ENCODE data around the gene TCAF1.
"Not testable (repeated sequence)": the region's sequence is repeated elsewhere in the genome, so short reads cannot be mapped to it uniquely, and the experiment has no call there.

TCAF1 gene

DNA sequence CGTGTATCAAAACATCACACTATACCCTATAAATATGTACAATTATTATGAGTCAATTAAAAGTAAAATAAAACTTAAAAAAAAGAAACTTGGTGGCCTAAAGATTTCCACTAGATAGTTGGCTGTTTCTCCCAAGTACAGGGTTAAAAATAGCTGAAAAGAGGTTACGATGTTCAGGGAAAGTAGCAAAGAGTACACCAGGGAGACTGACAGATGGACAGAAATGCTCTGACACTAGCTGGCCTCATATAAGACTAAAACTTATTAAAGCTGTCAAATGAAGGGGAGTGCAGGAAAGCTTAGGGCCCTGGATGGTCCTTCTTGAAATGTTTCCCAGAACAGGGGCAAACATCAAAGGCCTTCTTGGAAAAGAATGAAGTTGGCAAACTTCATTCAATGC, 51.3 kb downstream of the TCAF1 start:
- no peak for DNase-seq (ENCODE audit: low spot score)

DNA sequence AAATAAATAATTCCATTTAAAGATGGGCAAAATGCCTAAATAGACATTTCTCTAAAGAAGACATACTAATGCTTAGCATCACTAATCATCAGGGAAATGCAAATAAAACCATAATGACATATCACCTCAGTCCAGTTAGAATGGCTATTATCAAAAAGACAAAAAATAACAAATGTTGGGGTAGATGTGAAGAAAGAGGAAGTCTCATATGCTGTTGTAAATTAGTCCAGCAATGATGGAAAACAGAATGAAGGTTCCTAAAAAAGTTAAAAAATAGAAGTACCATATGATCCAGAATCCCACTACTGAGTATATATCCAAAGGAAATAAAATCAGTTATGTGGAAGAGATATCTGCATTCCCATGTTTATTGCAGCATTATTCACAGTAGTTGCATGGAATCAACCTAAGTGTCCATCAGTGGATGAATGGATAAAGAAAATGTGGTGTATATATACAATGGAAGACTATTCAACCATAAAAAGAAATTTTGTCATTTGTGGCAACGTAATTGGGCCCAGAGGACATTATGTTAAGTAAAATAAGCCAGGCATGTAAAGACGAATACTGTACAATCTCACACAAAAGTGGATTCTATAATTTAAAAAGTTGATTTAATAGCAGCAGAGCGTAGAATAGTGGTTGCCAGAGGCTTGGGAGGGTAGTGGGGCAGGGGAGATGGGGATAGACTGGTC, 52.0 kb downstream of the TCAF1 start:
- DNase-seq (ENCODE audit: low spot score): no peak

DNA sequence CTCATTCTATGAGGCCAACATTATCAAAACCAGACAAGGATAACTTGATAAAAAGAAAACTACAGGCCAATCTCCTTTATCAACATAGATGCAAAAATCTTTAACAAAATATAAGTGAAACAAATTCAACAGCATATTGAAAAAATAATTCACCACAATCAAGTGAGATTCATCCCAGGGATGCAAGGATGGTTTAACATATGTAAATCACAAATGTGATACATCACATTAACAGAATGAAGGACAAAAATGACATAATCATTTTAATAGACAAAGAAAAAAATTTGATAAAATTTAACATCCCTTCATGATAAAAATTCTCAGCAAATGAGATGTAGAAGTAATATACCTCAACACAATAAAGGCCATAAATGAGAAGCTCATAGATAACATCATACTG, 53.8 kb downstream of the TCAF1 start:
- no peak for DNase-seq (ENCODE audit: low spot score)

DNA sequence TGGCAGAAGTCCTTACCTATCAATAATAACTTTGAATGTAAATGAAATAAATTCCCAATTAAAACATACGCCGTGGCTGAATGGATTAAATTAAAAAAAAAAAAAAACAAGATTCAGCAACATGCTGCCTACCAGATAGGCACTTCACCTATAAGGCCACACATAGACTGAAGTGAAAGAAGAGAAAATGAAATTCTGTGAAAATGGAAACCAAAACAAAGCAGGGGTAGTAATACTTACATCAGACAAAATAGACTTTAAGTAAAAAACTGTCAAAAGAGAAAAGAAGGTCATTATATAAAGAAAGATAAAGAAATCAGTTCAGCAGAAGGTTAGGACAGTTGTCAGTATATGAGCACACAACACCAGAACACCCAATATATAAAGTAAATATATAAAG, 55.3 kb downstream of the TCAF1 start:
- no peak for DNase-seq (ENCODE audit: low spot score)

DNA sequence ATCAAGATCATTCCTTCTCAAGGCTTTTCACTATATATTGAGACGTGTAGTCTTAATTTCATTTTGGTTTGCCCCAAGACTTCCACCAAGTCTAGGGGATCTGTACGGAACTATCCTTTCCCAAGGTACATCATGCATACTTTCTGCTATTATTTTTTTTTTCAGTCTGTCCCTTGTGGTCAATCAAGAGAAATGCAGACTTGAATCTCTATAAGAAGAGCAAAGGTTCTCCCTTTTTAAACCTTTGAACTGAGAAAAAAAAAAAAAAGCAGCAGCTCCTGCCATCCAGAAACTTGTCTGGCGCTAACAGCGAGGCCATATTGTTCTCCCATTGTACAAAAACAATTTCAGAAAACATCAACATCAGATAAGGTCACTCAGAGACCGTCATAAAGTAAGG, 60.3 kb downstream of the TCAF1 start:
- not testable (repeated sequence) for DNase-seq (ENCODE audit: low spot score)

DNA sequence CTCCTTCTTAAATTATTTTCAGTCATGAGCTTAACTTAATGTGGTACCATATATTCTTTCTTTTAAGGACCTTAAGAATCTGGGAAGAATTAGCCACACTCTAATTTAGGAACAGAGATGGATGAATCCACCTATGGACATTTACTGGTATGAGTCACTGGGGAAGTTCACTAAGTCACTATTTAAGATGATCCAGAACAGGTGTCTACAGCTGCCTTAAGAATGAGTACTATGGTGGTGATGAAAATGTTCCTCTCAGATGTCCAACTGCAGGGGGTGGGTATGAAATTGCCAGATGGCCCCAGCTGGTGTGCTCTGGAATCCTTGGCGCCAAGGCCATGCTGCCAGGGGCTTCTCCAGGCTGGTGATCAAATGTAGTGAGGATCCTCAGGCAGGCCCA, 61.9 kb downstream of the TCAF1 start:
- not testable (repeated sequence) for DNase-seq (ENCODE audit: low spot score)

DNA sequence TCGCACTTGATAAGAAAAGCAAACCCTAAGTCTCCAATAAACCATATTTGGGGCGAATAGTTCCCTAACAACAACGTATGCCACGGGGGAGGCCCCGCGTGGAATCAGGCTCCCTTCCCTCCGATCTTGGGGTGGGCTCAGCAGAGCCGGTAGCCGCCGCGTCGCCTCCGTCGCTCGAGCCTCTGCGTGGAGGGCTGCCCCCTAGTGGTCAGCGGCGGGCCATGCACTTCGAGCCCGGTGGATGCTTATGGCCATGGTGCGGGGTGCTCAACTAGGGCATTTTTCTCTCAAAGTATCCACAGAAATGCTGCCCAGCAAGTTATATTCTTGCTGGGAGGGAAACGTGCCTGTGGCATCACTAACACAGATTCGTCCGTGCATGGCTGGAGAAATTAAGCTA, 64.8 kb downstream of the TCAF1 start:
- DNase-seq (ENCODE audit: low spot score): not testable (repeated sequence)

DNA sequence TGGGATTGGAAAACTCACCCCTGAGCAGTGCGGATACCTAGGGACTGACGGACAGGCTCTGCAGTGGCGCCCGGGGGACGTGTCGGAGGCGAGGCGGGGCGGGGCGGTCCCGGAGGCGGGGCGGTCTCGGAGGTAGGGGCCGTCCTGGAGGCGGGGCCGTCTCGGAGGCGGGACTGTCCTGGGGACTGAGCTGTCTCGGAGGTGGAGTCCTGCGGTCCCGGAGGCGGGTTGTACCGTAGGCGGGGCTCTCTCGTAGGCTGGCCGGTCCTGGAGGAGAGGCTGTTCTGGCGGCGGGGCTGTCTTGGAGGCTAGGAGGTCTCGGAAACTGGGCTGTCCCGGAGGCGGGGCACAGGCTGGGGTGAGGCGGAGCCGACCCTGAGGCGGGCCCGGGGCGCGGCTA, 65.4 kb downstream of the TCAF1 start:
- not testable (repeated sequence) for DNase-seq (ENCODE audit: low spot score)

DNA sequence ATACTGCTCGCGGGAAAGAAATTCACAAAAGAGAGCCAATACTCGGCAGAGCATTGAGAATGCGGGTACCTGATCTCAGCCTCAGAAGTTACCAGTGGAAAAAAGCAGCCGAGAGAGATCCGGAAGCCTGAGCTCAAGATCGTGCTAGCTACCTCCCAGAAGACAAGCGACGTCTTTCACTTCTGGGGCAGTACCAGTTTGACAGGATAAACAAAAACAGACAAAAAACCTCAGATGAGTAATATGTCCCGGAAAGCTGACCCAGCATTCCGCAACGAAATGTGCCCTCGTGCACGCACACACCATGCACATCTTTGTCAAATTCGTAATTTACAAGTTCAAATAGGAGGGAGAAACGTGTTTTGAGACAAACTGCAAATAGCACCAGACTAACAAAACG, 65.9 kb downstream of the TCAF1 start:
- not testable (repeated sequence) for DNase-seq (ENCODE audit: low spot score)

DNA sequence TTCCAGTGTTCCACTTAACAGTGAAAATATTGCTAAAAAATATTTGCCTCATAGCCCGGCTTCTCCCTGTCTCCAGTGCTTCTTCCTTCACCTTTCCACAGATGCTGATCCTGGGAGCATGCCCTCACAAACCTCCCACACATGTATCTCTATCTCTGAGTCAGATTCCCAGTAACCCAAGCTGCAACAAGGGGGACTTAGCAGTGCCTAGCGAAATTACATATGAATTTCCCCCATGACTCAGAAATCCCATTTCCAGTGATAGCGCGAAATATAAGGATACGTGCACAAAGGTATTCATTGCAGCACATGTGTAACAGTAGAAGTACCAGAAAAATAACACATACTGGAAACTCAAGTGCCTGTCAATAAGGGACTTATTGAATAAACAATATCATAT, 75.4 kb downstream of the TCAF1 start:
- not testable (repeated sequence) for DNase-seq (ENCODE audit: low spot score)

DNA sequence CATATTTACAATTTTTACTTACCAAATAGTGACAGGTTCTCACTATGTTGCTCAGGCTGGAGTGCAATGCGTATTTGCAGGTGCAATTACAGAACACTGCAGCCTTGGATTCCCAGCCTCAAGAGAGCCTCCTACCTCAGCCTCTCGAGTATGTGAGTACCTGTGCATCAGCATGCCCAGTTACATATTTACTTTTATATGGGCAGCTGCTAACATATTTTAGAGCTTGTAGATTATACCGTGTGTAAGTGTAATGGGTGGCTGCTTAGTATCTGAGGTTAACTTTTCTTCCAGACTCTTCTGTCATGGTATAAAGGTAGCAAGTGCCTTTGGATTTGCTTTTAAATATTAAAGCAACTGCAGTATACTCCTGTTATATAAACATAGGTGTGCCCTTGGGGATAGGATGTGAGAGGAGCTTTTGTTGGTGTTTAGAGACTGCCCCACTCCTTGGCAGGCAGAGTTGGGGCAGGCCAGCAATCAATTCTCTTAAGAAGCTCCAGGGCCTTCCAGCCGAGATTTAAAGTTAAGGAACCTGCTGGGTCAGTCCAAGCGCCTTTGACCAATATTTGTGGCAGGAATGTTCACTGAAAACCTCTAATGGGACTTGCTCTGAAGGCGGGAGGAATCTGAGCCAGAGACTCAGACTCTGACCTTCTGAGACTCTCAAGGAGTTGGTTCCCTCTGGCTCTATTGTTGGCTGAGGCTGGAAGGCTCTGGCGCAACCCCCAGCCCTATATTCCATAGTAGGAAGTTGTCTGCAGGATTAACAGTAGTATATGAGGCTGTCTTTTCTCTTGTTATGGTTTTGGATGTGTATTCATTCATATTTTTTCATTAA, 77.5 kb downstream of the TCAF1 start:
- DNase-seq (ENCODE audit: low spot score): not testable (repeated sequence)

DNA sequence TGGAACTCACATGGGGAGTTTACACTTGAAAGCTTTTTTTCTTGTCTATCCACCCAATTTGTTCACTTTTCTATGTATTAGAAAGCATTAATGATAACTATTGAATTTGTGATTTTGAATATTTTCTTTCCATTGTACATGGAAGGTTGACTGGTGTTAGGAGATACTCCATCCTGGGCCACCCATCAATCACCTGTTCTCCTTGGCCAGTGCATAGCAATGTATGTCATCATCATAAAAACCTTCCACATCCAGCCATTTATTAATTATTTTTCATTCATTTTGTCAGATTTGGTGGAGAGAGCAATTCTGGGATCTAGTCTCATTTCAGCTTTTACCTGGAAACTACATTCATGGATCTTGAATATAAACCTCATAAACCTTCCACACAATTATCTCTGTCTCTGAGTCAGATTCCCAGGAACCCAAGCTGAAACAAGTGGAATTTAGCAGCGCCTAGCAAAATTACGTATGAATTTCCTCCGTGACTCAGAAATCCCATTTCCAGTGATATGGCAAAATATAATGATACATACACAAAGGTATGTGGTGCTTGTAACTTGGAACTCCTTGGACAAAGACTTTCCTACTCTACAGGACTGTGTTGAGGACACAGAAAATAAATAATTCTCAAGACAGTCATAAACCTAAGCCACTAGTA, 78.2 kb downstream of the TCAF1 start:
- DNase-seq (ENCODE audit: low spot score): not testable (repeated sequence)

DNA sequence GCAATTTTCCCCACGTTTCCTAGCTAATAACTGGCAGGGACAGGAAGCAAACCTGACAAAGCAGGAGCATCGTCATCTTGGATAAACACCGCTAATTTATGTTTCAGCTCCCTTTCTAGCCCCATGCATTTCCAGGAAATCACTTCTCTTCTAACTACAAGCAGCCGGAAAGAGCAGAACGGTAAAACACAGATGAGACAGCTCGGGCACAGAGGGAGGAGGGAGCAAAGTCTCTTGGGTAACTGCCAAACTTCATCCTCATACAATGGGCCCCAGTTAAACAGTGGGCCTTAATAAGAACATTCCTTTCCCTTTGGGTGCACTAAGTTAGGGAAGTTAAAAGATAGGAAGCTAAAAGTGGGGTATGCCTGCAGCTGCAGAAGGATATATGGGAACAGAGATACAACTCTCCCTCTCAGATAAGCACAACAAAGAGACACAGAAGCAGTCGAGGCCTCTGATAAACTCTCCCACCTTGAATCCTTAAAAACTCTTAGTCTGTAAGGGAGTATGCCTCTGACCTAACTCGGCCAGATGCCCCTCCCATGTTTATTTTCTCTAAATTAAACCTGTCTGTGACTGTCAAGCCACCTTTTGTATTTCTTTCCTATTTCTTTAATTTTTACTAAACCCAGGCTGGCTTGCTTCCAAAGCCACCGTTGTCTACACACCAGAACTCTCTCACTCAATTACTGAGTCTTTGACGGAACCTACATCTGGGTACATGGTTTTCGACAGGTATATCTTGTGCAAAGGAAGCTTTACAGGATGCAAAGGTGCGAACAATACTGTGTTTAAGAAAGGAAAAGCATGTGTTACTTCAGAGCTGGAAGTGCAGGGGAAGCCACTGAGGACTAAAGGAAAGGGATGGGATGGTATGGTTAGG, 80.3 kb downstream of the TCAF1 start:
- not testable (repeated sequence) for DNase-seq (ENCODE audit: low spot score)

DNA sequence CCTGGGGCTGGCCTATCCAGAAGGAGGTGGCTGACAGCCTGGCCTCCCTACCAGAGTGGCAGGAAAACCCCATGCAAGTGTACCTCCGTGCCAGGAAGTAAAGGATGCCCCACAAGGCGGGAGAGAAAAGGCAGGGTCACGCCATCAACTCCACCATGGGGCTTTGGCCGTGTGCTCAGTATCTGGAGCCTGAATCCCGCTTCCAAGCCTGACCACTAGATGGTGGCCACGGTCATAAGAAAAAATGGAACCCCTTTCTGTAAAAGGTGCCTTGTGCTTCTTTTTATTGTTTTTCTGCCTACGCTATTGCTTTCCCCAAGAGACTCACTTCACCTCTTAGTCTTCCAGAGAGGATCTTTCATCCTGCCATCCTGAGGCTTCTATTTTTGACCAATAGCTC, 84.1 kb downstream of the TCAF1 start:
- not testable (repeated sequence) for DNase-seq (ENCODE audit: low spot score)

DNA sequence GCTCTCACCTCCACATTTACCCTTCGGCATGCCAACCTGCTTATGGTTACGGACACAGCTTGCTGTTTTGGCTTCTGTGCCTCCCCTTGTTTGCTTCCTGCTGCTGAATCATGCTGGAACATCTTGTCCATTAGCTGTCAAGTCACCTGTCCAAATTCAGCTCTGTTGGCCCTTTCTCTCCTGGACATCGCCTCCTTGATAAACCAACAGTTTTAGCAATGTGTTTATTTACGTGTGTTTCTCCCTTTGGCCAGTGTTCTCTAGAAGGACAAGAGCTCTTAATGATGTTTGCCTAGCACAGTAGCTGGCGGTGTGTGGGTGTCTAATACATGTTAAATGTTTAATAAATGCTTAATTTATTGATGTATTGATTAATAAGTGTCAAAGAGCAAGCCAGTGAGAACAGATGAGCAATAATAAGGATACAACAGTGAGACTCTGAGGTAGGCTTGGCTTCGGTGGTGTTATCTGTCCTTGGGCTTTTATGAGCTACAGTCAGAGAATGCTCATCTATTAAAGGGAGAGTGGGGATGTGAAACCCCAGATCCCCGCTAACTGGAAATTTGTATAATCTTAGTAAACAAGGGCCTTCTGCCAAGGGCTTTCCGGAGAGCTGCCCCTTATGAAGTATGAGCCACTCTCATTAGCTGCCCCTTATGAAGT, 85.4 kb downstream of the TCAF1 start:
- not testable (repeated sequence) for DNase-seq (ENCODE audit: low spot score)

DNA sequence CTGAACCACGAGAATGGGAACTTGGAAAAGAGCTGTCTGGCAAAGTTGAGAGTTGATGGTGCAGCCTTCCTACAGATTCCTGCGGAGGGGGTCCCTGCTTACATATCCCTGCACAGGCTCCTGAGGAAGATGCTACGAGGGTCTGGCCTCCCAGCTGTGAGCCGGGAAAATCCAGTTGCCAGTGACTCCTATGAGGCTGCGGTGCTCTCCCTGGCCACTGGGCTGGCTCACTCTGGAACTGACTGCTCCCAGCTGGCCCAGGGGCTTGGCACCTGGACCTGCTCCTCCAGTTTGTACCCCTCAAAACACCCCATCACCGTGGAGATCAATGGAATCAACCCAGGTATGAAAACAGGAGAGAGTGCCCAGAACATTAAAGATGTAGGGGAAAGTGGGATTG, 91.3 kb downstream of the TCAF1 start:
- DNase-seq (ENCODE audit: low spot score): not testable (repeated sequence)

DNA sequence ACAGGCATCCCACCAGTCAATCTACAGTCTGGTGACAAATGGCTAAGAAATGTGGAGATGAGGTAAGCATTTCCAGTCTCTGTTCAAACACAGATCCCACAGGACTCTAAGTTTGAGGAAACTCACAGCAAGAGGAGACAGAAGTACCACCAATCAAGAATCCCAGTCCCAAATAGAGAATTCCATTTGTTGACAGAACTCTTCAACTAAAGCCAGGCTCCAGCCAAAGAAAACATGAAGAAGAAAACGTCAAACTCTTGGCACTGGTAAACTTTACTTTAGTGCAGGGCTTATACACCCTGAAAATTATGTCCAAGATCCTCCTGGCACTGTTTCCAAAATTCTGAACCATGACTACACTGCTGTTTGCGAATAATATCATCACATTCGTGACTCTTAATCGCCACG, 95.3 kb downstream of the TCAF1 start:
- DNase-seq (ENCODE audit: low spot score): not testable (repeated sequence)

Measured in AG08396 (cell line).